ENCODE results near the gene ERVMER34-1. TPM values are rescaled to one million over a fixed set of nuclear protein-coding genes. Genes with fewer than 3 reads are reported as not detected.

The ERVMER34-1 gene
- total RNA-seq, 2 experiments from 2014 or later: not detected

- Mint-ChIP-seq H3K4me3 (no peak overlapping the region), H3K27ac (no peak overlapping the region), H3K4me1 (peaks cover 48% of the 10 kb centered on the region), H3K27me3 (peaks cover 3% of the 10 kb centered on the region), H3K9me3 (peaks cover 8% of the 10 kb centered on the region), H3K36me3 (ENCODE audit: low read depth) (peaks cover 49% of the 10 kb centered on the region)
- no peak for DNase-seq
- CTCF ChIA-PET: no interaction called here
- POLR2A ChIA-PET: no interaction called here
Measured at GRCh38 chr4:52715255-52715897, 35.8 kb downstream of the ERVMER34-1 start.

GRCh38 chr4:52714597-52715254, 36.5 kb downstream of the ERVMER34-1 start:
- H3K36me3 Mint-ChIP-seq (ENCODE audit: low read depth): peaks cover 43% of the 10 kb centered on the region
- peaks cover 48% of the 10 kb centered on the region for H3K4me1 Mint-ChIP-seq
- ChIA-PET POLR2A (no interaction called here), CTCF (no interaction called here)
- peak overlapping the region; percentile 97 for H3K27ac Mint-ChIP-seq
- no peak for DNase-seq
- H3K9me3 Mint-ChIP-seq: peaks cover 8% of the 10 kb centered on the region
- peaks cover 3% of the 10 kb centered on the region for H3K27me3 Mint-ChIP-seq
- H3K4me3 Mint-ChIP-seq: peak overlapping the region; percentile 92

GRCh38 chr4:52713456-52713937, 37.7 kb downstream of the ERVMER34-1 start:
- CTCF ChIA-PET: interaction anchor here (0.8 to 2.8 kb wide), 4 partner anchors 8 to 15 kb away, joined by 3 to 12 read pairs (median 4); no protein-coding TSS in a partner anchor
- no peak for DNase-seq
- POLR2A ChIA-PET: no interaction called here
- Mint-ChIP-seq H3K4me1 (peaks cover 50% of the 10 kb centered on the region), H3K27me3 (peaks cover 3% of the 10 kb centered on the region), H3K4me3 (peak overlapping the region; percentile 92), H3K9me3 (peaks cover 8% of the 10 kb centered on the region), H3K27ac (peak overlapping the region; percentile 97), H3K36me3 (ENCODE audit: low read depth) (peaks cover 41% of the 10 kb centered on the region)

GRCh38 chr4:52712251-52713130, 38.7 kb downstream of the ERVMER34-1 start:
- H3K4me3 Mint-ChIP-seq: peak overlapping the region; percentile 92
- ChIA-PET POLR2A (interaction anchor here (0.7 to 1.1 kb wide), 5 partner anchors 9 to 653 kb away, joined by 3 to 9 read pairs (median 3); partner anchors contain the start of genes SCFD2 and USP46), CTCF (interaction anchor here (0.8 to 2.8 kb wide), 7 partner anchors 9 to 17 kb away, joined by 3 to 12 read pairs (median 4); no protein-coding TSS in a partner anchor)
- H3K27me3 Mint-ChIP-seq: peaks cover 3% of the 10 kb centered on the region
- peaks cover 49% of the 10 kb centered on the region for H3K4me1 Mint-ChIP-seq
- peaks cover 41% of the 10 kb centered on the region for H3K36me3 Mint-ChIP-seq (ENCODE audit: low read depth)
- DNase-seq: peak; percentile 97
- peak overlapping the region; percentile 97 for H3K27ac Mint-ChIP-seq
- H3K9me3 Mint-ChIP-seq: peaks cover 8% of the 10 kb centered on the region

- Mint-ChIP-seq H3K27me3 (peaks cover 3% of the 10 kb centered on the region), H3K4me1 (peaks cover 49% of the 10 kb centered on the region), H3K27ac (peak overlapping the region; percentile 87), H3K9me3 (peaks cover 8% of the 10 kb centered on the region), H3K4me3 (peak overlapping the region; percentile 71), H3K36me3 (ENCODE audit: low read depth) (peaks cover 40% of the 10 kb centered on the region)
- POLR2A ChIA-PET: interaction anchor here (0.7 to 1.1 kb wide), 3 partner anchors 10 to 654 kb away, joined by 3 to 9 read pairs (median 3); partner anchors contain the start of gene SCFD2
- DNase-seq: no peak
- CTCF ChIA-PET: interaction anchor here (1.1 to 2.8 kb wide), 3 partner anchors 11 to 15 kb away, joined by 4 to 12 read pairs (median 4); no protein-coding TSS in a partner anchor
Measured at GRCh38 chr4:52711834-52712250, 39.4 kb downstream of the ERVMER34-1 start.

GRCh38 chr4:52711272-52711671, 40.0 kb downstream of the ERVMER34-1 start:
- H3K4me3 Mint-ChIP-seq: peak overlapping the region; percentile 71
- H3K36me3 Mint-ChIP-seq (ENCODE audit: low read depth): peaks cover 34% of the 10 kb centered on the region
- peaks cover 3% of the 10 kb centered on the region for H3K27me3 Mint-ChIP-seq
- H3K27ac Mint-ChIP-seq: peak overlapping the region; percentile 87
- POLR2A ChIA-PET: no interaction called here
- DNase-seq: no peak
- H3K9me3 Mint-ChIP-seq: peaks cover 8% of the 10 kb centered on the region
- CTCF ChIA-PET: interaction anchor here (1.4 to 2.8 kb wide), 2 partner anchors 10 to 12 kb away, joined by 4 to 12 read pairs; no protein-coding TSS in a partner anchor
- peaks cover 49% of the 10 kb centered on the region for H3K4me1 Mint-ChIP-seq

GRCh38 chr4:52709155-52709554, 42.1 kb downstream of the ERVMER34-1 start:
- no peak overlapping the region for H3K4me3 Mint-ChIP-seq
- no peak for DNase-seq
- no peak overlapping the region for H3K27ac Mint-ChIP-seq
- POLR2A ChIA-PET: no interaction called here
- peaks cover 5% of the 10 kb centered on the region for H3K9me3 Mint-ChIP-seq
- peaks cover 14% of the 10 kb centered on the region for H3K36me3 Mint-ChIP-seq (ENCODE audit: low read depth)
- CTCF ChIA-PET: no interaction called here
- H3K27me3 Mint-ChIP-seq: peaks cover 6% of the 10 kb centered on the region
- peaks cover 33% of the 10 kb centered on the region for H3K4me1 Mint-ChIP-seq

GRCh38 chr4:52704661-52705060, 46.6 kb downstream of the ERVMER34-1 start:
- no peak for DNase-seq
- no peaks in the 10 kb centered on the region for H3K9me3 Mint-ChIP-seq
- H3K36me3 Mint-ChIP-seq (ENCODE audit: low read depth): peaks cover 2% of the 10 kb centered on the region
- POLR2A ChIA-PET: no interaction called here
- CTCF ChIA-PET: interaction anchor here (1.0 to 2.5 kb wide), 3 partner anchors 8 to 23 kb away, joined by 4 to 5 read pairs (median 4); no protein-coding TSS in a partner anchor
- no peak overlapping the region for H3K4me3 Mint-ChIP-seq
- H3K27me3 Mint-ChIP-seq: peaks cover 3% of the 10 kb centered on the region
- no peak overlapping the region for H3K27ac Mint-ChIP-seq
- H3K4me1 Mint-ChIP-seq: peaks cover 5% of the 10 kb centered on the region

GRCh38 chr4:52704133-52704532, 47.1 kb downstream of the ERVMER34-1 start:
- Mint-ChIP-seq H3K4me1 (peaks cover under 1% of the 10 kb centered on the region), H3K27ac (no peak overlapping the region), H3K9me3 (no peaks in the 10 kb centered on the region), H3K36me3 (ENCODE audit: low read depth) (no peaks in the 10 kb centered on the region), H3K4me3 (no peak overlapping the region), H3K27me3 (peaks cover 3% of the 10 kb centered on the region)
- DNase-seq: no peak
- CTCF ChIA-PET: interaction anchor here (0.8 to 2.5 kb wide), 3 partner anchors 9 to 23 kb away, joined by 3 to 5 read pairs (median 4); no protein-coding TSS in a partner anchor
- POLR2A ChIA-PET: no interaction called here

GRCh38 chr4:52701207-52701606, 50.0 kb downstream of the ERVMER34-1 start:
- Mint-ChIP-seq H3K9me3 (no peaks in the 10 kb centered on the region), H3K36me3 (ENCODE audit: low read depth) (no peaks in the 10 kb centered on the region), H3K4me3 (no peak overlapping the region), H3K27ac (no peak overlapping the region), H3K27me3 (peaks cover 12% of the 10 kb centered on the region), H3K4me1 (peaks cover 6% of the 10 kb centered on the region)
- DNase-seq: no peak
- ChIA-PET POLR2A (no interaction called here), CTCF (interaction anchor here (0.7 to 1.8 kb wide), 2 partner anchors 11 to 176 kb away, joined by 3 to 4 read pairs; no protein-coding TSS in a partner anchor)

GRCh38 chr4:52694936-52695335, 56.3 kb downstream of the ERVMER34-1 start:
- ChIA-PET POLR2A (no interaction called here), CTCF (interaction anchor here (1.4 kb wide), 1 partner anchor 10 kb away, joined by 4 read pairs; no protein-coding TSS in a partner anchor)
- H3K36me3 Mint-ChIP-seq (ENCODE audit: low read depth): peaks cover 14% of the 10 kb centered on the region
- no peak for DNase-seq
- H3K4me1 Mint-ChIP-seq: peaks cover 6% of the 10 kb centered on the region
- H3K27me3 Mint-ChIP-seq: peaks cover 21% of the 10 kb centered on the region
- peaks cover 28% of the 10 kb centered on the region for H3K9me3 Mint-ChIP-seq
- no peak overlapping the region for H3K27ac Mint-ChIP-seq
- no peak overlapping the region for H3K4me3 Mint-ChIP-seq

GRCh38 chr4:52693492-52693891, 57.7 kb downstream of the ERVMER34-1 start:
- CTCF ChIA-PET: interaction anchor here (0.6 kb wide), 1 partner anchor 11 kb away, joined by 3 read pairs; no protein-coding TSS in a partner anchor
- H3K4me1 Mint-ChIP-seq: peaks cover 6% of the 10 kb centered on the region
- DNase-seq: no peak
- H3K27me3 Mint-ChIP-seq: peaks cover 19% of the 10 kb centered on the region
- H3K36me3 Mint-ChIP-seq (ENCODE audit: low read depth): peaks cover 14% of the 10 kb centered on the region
- H3K4me3 Mint-ChIP-seq: no peak overlapping the region
- POLR2A ChIA-PET: no interaction called here
- no peak overlapping the region for H3K27ac Mint-ChIP-seq
- peaks cover 28% of the 10 kb centered on the region for H3K9me3 Mint-ChIP-seq
